Smooth muscle cell (in vitro differentiated cells): ENCODE data around the gene LRIT2. TPM values are rescaled to one million over a fixed set of nuclear protein-coding genes. Genes with fewer than 3 reads are reported as not detected.

Experiments used
- DNase-seq: peaks from one replicate; lab custom pipeline; 2025; ENCODE audit not compliant: unreplicated experiment; lab: John Stamatoyannopoulos, UW
- H2AFZ ChIP-seq: fragments of 200-600 bp; sonication (generic); 2 replicates; pipeline ENCODE4 v1.6.0; 2016; ENCODE audit warnings: antibody characterized with exemption, low read depth, mild to moderate bottlenecking
- H3F3A ChIP-seq: fragments of 200-600 bp; sonication (generic); 2 replicates; pipeline ENCODE4 v1.6.0; 2017; ENCODE audit warnings: antibody characterized with exemption, low read depth
- H3K27ac ChIP-seq: fragments of 200-600 bp; sonication (generic); 2 replicates; pipeline ENCODE4 v1.5.1; 2016; ENCODE audit warnings: low read depth, mild to moderate bottlenecking
- H3K27me3 ChIP-seq: fragments of 200-600 bp; sonication (generic); 2 replicates; pipeline ENCODE4 v1.6.1; 2016; ENCODE audit warnings: low read depth, mild to moderate bottlenecking
- H3K36me3 ChIP-seq: fragments of 200-600 bp; sonication (generic); 2 replicates; pipeline ENCODE4 v1.5.1; 2016; ENCODE audit warnings: low read depth
- H3K4me1 ChIP-seq: fragments of 200-600 bp; sonication (generic); 2 replicates; pipeline ENCODE4 v1.5.1; 2016; ENCODE audit warnings: low read depth
- H3K4me2 ChIP-seq: fragments of 200-600 bp; sonication (generic); 2 replicates; pipeline ENCODE4 v1.6.0; 2016; ENCODE audit warnings: mild to moderate bottlenecking
- H3K4me3 ChIP-seq: fragments of 200-600 bp; sonication (generic); 2 replicates; pipeline ENCODE4 v1.5.1; 2016; ENCODE audit warnings: mild to moderate bottlenecking
- H3K79me2 ChIP-seq: fragments of 200-600 bp; sonication (generic); 2 replicates; pipeline ENCODE4 v1.6.0; 2016; ENCODE audit warnings: low read depth, mild to moderate bottlenecking
- H3K9ac ChIP-seq: fragments of 200-600 bp; sonication (generic); 2 replicates; pipeline ENCODE4 v1.6.0; 2016; ENCODE audit warnings: low read depth
- H3K9me3 ChIP-seq: fragments of 200-600 bp; sonication (generic); replicated peaks from 2 replicates; pipeline ENCODE4 v1.5.1; 2016; ENCODE audit warnings: low read depth
- H4K20me1 ChIP-seq: fragments of 200-600 bp; sonication (generic); 2 replicates; pipeline ENCODE4 v1.6.0; 2016; ENCODE audit warnings: low read depth
- WGBS: methylation state at CpG from one replicate; pipeline ENCODE4 v1.1.7; 2016; ENCODE audit warnings: low lambda C conversion rate; 5-methylcytosine and 5-hydroxymethylcytosine counted together
- polyA plus RNA-seq: library from polyadenylated mRNA; unstranded; fragments of >200 nt; fragmentation: Nextera tagmentation; extraction: Ambion mirVana; gene quantifications from 2 replicates; pipeline ENCODE4 v1.2.1, GENCODE V29; 2016
- total RNA-seq: library from RNA; depleted of rRNA; stranded (reverse); fragments of >200 nt; gene quantifications from 2 replicates; pipeline ENCODE4 v1.2.3, GENCODE V29; 2014
- TF ChIP-seq, protein P1 (sequence below): fragments of 200-600 bp; sonication (generic); IDR thresholded peaks from 2 replicates; pipeline ENCODE4 v1.5.1; 2017; ENCODE audit warnings: borderline replicate concordance, mild to moderate bottlenecking, antibody characterized with exemption; ENCODE audit not compliant: insufficient read depth, poor library complexity, severe bottlenecking

Gene LRIT2
- total and polyA plus RNA-seq, 2 experiments from 2014 or later, result not detected

DNA sequence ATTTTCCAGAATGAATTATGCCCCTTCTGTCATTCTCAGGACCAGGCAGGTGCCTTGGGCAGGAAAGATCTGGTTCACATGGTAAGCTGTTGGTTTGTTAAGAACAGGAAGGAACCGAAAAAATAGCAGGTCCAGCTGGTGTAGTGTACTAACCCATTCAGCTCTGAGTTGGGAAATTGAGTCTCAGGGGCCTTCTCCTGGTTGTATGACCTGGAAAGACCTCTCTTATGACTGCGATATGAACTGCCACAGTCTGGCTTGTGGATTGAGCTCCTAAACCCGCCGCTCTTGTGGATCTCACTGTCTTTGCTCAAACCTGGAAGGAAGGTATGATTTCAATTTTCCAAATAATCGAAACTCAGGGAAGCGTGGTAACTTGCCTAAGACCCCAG, 11.5 kb upstream of the LRIT2 start:
- DNase-seq, result no peak
- Histone ChIP-seq H2AFZ (no peak overlapping the region), H3K9ac (no peak overlapping the region), H3K27me3 (peaks cover 8% of the 10 kb centered on the region), H3K27ac (no peak overlapping the region), H3F3A (no peaks in the 10 kb centered on the region), H3K4me1 (no peaks in the 10 kb centered on the region), H3K9me3 (no peaks in the 10 kb centered on the region), H3K36me3 (no peaks in the 10 kb centered on the region), H4K20me1 (no peaks in the 10 kb centered on the region), H3K79me2 (no peaks in the 10 kb centered on the region), H3K4me3 (no peak overlapping the region), H3K4me2 (no peak overlapping the region)
- TF ChIP-seq, protein P1, sequence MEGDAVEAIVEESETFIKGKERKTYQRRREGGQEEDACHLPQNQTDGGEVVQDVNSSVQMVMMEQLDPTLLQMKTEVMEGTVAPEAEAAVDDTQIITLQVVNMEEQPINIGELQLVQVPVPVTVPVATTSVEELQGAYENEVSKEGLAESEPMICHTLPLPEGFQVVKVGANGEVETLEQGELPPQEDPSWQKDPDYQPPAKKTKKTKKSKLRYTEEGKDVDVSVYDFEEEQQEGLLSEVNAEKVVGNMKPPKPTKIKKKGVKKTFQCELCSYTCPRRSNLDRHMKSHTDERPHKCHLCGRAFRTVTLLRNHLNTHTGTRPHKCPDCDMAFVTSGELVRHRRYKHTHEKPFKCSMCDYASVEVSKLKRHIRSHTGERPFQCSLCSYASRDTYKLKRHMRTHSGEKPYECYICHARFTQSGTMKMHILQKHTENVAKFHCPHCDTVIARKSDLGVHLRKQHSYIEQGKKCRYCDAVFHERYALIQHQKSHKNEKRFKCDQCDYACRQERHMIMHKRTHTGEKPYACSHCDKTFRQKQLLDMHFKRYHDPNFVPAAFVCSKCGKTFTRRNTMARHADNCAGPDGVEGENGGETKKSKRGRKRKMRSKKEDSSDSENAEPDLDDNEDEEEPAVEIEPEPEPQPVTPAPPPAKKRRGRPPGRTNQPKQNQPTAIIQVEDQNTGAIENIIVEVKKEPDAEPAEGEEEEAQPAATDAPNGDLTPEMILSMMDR, result no peak
- 83% methylated on average over 6 of the region's 6 CpGs for WGBS

DNA sequence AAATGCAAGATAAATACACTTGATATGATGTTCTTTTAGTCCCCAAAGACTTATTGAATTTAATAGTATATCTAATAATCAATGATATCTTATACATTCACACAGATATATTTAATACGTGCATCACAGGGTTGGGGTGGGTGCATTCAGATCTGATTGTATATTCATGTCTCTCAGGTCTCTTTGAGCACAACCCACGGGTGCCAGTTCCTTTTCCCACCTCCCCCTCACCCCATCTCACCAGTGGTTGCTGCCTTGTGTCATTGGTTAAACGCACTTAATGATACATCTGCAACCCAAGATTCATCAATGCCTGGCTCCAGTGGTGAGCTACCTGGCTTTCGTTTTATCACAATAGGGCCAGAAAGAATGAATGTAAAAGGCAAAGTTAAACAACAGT, 9.8 kb upstream of the LRIT2 start:
- H3K79me2 ChIP-seq, result no peaks in the 10 kb centered on the region
- no peaks in the 10 kb centered on the region for H3K4me1 ChIP-seq
- no peaks in the 10 kb centered on the region for H3K36me3 ChIP-seq
- H3K9ac ChIP-seq, result no peak overlapping the region
- H3K4me3 ChIP-seq, result no peak overlapping the region
- no peak overlapping the region for H2AFZ ChIP-seq
- no peak overlapping the region for H3K4me2 ChIP-seq
- H3K27me3 ChIP-seq, result peaks cover 17% of the 10 kb centered on the region
- no peak overlapping the region for H3K27ac ChIP-seq
- no peaks in the 10 kb centered on the region for H4K20me1 ChIP-seq
- H3F3A ChIP-seq, result no peaks in the 10 kb centered on the region
- TF ChIP-seq, protein P1, result no peak
- no peaks in the 10 kb centered on the region for H3K9me3 ChIP-seq
- WGBS, result 81% methylated on average over 4 of the region's 4 CpGs
- DNase-seq, result no peak

GRCh38 chr10:84234479-84234878, 9.1 kb upstream of the LRIT2 start:
- H3K4me3 ChIP-seq, result no peak overlapping the region

DNA sequence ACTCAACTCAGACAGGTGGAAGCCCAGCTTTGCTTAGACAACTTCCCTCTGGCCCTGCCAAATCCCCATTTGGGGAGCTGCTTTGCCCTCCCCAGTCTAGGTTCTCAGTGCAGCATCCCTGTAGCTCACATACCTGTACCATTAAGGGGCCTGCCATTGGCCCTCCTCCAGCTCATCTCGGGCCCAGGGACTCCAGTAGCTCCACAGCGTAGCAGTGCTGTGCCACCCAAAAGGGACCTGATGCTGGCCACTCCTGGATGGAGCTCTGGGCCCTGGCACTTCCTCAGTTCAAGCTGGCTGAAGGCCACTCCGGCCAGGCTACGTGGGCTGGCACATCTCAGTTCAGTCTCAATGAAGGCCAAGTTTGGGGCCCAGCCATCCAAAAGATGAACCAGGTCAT, 8.6 kb upstream of the LRIT2 start:
- no peaks in the 10 kb centered on the region for H3K4me1 ChIP-seq
- H3F3A ChIP-seq, result no peaks in the 10 kb centered on the region
- H3K4me2 ChIP-seq, result no peak overlapping the region
- H4K20me1 ChIP-seq, result no peaks in the 10 kb centered on the region
- no peak overlapping the region for H3K9ac ChIP-seq
- WGBS, result 91% methylated on average over 4 of the region's 4 CpGs
- no peaks in the 10 kb centered on the region for H3K9me3 ChIP-seq
- H3K27me3 ChIP-seq, result peaks cover 18% of the 10 kb centered on the region
- no peaks in the 10 kb centered on the region for H3K36me3 ChIP-seq
- H3K4me3 ChIP-seq, result no peak overlapping the region
- no peak overlapping the region for H3K27ac ChIP-seq
- TF ChIP-seq, protein P1, result no peak
- no peak overlapping the region for H2AFZ ChIP-seq
- H3K79me2 ChIP-seq, result no peaks in the 10 kb centered on the region
- no peak for DNase-seq

More at GRCh38 chr10:84234479-84234878, 9.1 kb upstream of the LRIT2 start:
- Histone ChIP-seq H3K79me2 (no peaks in the 10 kb centered on the region), H3K4me2 (no peak overlapping the region), H3K27ac (no peak overlapping the region), H4K20me1 (no peaks in the 10 kb centered on the region), H3K4me1 (no peaks in the 10 kb centered on the region), H3F3A (no peaks in the 10 kb centered on the region), H3K27me3 (peaks cover 18% of the 10 kb centered on the region), H3K9ac (no peak overlapping the region), H2AFZ (no peak overlapping the region), H3K9me3 (no peaks in the 10 kb centered on the region), H3K36me3 (no peaks in the 10 kb centered on the region)
- 81% methylated on average over 4 of the region's 4 CpGs for WGBS
- no peak for DNase-seq
- TF ChIP-seq, protein P1, result no peak
